ENCODE results near the gene CNTFR. TPM values are rescaled to one million over a fixed set of nuclear protein-coding genes. Genes with fewer than 3 reads are reported as not detected.

The CNTFR gene
- total and polyA plus RNA-seq, 4 donors: 0.10 to 9.9 (median 2.8) TPM

DNA sequence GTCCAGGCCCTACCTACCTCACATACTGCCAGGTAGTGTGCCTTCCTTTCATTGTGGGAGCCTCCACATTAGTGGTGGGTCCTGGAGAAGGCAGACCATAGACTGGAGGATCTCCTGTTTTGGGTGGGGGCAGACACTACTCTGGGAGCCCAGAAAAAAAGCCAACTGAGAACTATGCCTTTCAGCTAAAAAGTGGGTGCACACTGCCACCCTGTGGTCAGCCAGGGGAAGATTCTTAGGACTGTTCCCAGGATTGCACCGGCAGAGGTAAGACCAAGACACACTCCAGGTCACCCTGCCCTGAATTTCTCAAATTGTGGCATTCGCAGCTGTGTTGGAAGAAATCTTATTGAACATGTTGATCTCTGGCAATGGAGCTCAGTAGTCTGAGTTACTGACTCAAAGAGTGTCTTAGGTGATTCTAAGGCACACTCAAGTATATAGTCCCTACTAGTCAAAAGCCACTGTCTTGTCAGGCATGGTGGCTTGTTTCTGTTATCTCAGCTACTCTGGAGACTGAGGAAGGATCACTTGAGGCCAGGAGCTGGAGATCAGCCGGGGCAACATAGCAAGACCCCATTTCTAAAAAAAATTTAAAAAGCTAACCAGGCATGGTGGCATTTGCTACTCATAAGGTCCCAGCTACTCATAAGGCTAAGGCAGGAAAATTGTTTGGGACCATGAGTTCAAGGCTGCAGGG, 44.5 kb upstream of the CNTFR start:
- H3K9me3 ChIP-seq (ENCODE audit: control insufficient read depth, low read length): no peaks in the 10 kb centered on the region
- H3K4me1 ChIP-seq (ENCODE audit: control insufficient read depth in 1 of 2, insufficient read depth in 2 of 2, low read length in 2 of 2): no peaks in the 10 kb centered on the region
- DNase-seq (peak; percentile 76 to 85), ATAC-seq (ENCODE audit: low FRiP score) (peak; percentile 62)
- no peak overlapping the region for H3K4me3 ChIP-seq (ENCODE audit: low read length in 2 of 2)
- no peak overlapping the region for H3K27ac ChIP-seq (ENCODE audit: low read depth in 1 of 2, low read length in 2 of 2)
- no peaks in the 10 kb centered on the region for H3K36me3 ChIP-seq (ENCODE audit: control insufficient read depth in 1 of 2, insufficient read depth in 2 of 2, low read length in 1 of 2)
- no peaks in the 10 kb centered on the region for H3K27me3 ChIP-seq (ENCODE audit: control insufficient read depth in 1 of 2, insufficient read depth in 2 of 2, low read length in 1 of 2)
- 20 to 21% methylated on average over 3 of the region's 3 CpGs for WGBS, 2 donors
- intact Hi-C loops (cut with DNase I): loop anchor here in 1 of 2 donors (2.0 kb wide), 1 partner anchor 21 kb away; the partner anchor contains the start of gene RPP25L

DNA sequence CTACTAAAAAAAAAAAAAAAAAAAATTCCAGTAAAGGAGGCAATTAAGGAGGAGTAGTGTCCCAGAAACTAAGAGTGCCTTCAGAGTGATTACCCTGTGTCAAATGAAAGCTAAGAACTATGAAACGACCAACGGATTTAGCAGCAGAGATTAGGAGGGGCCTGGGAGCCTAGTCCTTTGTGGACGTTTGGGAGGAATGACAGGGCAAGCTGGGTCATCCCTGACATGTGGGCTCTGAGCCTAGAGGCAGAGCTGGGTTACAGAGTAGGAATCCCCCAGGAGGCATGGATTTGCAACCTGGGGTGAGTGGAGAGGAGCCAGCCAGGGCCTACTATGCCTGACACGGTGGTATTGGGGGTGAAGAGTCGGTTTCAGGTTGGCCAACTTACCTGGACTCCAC, 43.6 kb upstream of the CNTFR start:
- 51 to 72% methylated on average over 5 of the region's 5 CpGs for WGBS, 2 donors
- Histone ChIP-seq H3K9me3 (ENCODE audit: control insufficient read depth, low read length) (no peaks in the 10 kb centered on the region), H3K36me3 (ENCODE audit: control insufficient read depth in 1 of 2, insufficient read depth in 2 of 2, low read length in 1 of 2) (no peaks in the 10 kb centered on the region), H3K27me3 (ENCODE audit: control insufficient read depth in 1 of 2, insufficient read depth in 2 of 2, low read length in 1 of 2) (no peaks in the 10 kb centered on the region), H3K4me1 (ENCODE audit: control insufficient read depth in 1 of 2, insufficient read depth in 2 of 2, low read length in 2 of 2) (no peaks in the 10 kb centered on the region), H3K4me3 (ENCODE audit: low read length in 2 of 2) (no peak overlapping the region), H3K27ac (ENCODE audit: low read depth in 1 of 2, low read length in 2 of 2) (no peak overlapping the region)
- no peak for ATAC-seq (ENCODE audit: low FRiP score)
- no peak for DNase-seq
- intact Hi-C loops (cut with DNase I): loop anchor here in 1 of 2 donors (2.0 kb wide), 1 partner anchor 20 kb away; the partner anchor contains the start of gene RPP25L

DNA sequence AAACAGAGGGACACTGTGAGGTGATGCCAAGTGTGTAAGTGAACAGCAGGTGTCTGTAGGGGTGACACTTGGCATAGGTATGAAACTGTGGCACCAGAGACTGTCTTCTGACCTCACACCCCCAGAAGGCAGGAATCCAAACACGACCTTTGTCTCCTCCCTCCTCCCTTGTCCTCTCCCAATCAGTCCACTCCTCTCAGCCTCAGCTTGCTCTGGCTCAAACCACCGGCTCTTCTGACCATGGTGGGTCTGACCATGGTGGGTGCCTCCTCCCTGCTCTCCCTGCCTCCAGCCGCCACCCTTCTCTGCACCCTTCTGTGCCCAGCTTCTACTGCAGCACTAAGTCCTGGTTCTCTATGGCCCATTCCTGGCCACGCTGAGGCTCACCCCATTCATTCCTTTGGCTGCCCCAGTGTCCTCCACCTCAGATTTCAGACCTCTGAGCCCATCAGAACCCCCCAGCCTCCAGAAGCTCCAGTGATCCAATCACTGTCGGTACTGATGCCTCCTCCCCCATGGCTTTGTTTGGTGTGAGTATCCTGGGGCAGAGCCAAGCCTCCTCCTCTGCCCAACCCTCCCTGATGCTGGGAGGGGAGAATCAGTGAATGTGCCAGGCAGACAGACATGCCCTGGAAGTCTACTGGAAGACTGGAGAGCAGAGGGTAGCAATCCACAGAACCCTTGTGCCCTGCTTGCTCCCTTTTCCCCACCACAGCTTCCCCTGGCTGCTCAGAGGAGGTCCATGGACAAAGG, 41.1 kb upstream of the CNTFR start:
- Histone ChIP-seq H3K9me3 (ENCODE audit: control insufficient read depth, low read length) (no peaks in the 10 kb centered on the region), H3K27ac (ENCODE audit: low read depth in 1 of 2, low read length in 2 of 2) (no peak overlapping the region), H3K4me1 (ENCODE audit: control insufficient read depth in 1 of 2, insufficient read depth in 2 of 2, low read length in 2 of 2) (no peaks in the 10 kb centered on the region), H3K36me3 (ENCODE audit: control insufficient read depth in 1 of 2, insufficient read depth in 2 of 2, low read length in 1 of 2) (no peaks in the 10 kb centered on the region), H3K27me3 (ENCODE audit: control insufficient read depth in 1 of 2, insufficient read depth in 2 of 2, low read length in 1 of 2) (no peaks in the 10 kb centered on the region), H3K4me3 (ENCODE audit: low read length in 2 of 2) (no peak overlapping the region)
- DNase-seq (no peak), ATAC-seq (ENCODE audit: low FRiP score) (no peak)
- intact Hi-C loops (cut with DNase I): no loop called here
- 33% methylated on average over 5 of the region's 5 CpGs for WGBS, 2 donors

GRCh38 chr9:34629491-34629808, 39.9 kb upstream of the CNTFR start:
- 25 to 28% methylated on average over 5 of the region's 5 CpGs for WGBS, 2 donors
- no peaks in the 10 kb centered on the region for H3K36me3 ChIP-seq (ENCODE audit: control insufficient read depth in 1 of 2, insufficient read depth in 2 of 2, low read length in 1 of 2)
- H3K4me3 ChIP-seq (ENCODE audit: low read length in 2 of 2): no peak overlapping the region

DNA sequence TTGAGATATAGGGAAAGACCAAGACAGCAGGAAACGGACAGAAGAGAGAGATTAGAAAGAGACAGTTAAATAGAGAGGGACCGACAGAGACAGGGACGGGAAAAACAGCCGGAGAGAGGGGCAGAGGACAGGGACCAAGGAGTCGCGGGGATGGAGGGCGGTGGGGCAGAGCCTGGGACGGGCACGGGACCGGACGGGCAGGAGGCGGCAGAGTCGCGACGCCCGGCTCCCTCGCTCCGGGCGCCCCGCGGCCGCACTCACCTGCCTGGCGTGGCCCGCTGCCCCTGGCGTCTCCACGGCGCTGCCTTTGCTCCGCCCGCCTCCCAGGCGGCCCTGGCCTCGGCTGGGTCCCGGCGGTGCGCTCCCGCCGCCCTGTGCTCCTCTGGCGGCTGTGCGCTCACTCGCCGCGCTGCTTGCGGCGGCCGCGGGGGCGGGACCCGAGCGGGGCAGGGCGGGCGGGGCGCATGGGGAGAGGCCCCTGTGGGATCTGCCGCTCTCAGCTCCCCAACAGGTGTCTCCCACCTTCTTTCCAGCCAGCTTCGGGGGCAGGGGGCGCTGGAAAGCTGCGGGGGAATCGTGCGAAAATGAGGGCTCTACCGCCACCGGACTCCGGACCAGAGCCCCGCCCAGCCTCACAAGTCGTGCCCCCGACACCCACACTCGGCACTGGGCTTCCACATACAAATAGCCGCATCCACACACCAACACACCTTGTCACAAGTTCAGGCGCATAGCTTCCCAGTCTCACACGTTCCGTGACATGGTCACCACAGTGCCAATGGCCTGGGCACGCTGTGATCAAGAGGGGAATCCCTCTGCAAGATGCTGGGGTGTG, 39.3 kb upstream of the CNTFR start, which contains the start of gene ARID3C:
ARID3C (minus strand) TSS at position 411 of the 835 bp plus-strand sequence. CDS start 1,052 bp downstream, outside the sequence.
- Histone ChIP-seq H3K4me1 (ENCODE audit: control insufficient read depth in 1 of 2, insufficient read depth in 2 of 2, low read length in 2 of 2) (no peaks in the 10 kb centered on the region), H3K4me3 (ENCODE audit: low read length in 2 of 2) (peak within 1 kb of the TSS; percentile 12 to 37), H3K27me3 (ENCODE audit: control insufficient read depth in 1 of 2, insufficient read depth in 2 of 2, low read length in 1 of 2) (no peaks in the 10 kb centered on the region), H3K9me3 (ENCODE audit: control insufficient read depth, low read length) (no peaks in the 10 kb centered on the region), H3K27ac (ENCODE audit: low read depth in 1 of 2, low read length in 2 of 2) (no peak within 1 kb of the TSS), H3K36me3 (ENCODE audit: control insufficient read depth in 1 of 2, insufficient read depth in 2 of 2, low read length in 1 of 2) (no peaks in the 10 kb centered on the region)
- 1 to 2% methylated on average over 29 to 69 of the region's 69 CpGs for WGBS, 2 donors
- intact Hi-C loops (cut with DNase I): no loop called here
- ATAC-seq (ENCODE audit: low FRiP score) (peak; percentile 44), DNase-seq (peak in 1 of 2 donors; percentile 83)

More at GRCh38 chr9:34629491-34629808, 39.9 kb upstream of the CNTFR start:
- DNase-seq (no peak), ATAC-seq (ENCODE audit: low FRiP score) (no peak)
- H3K4me1 ChIP-seq (ENCODE audit: control insufficient read depth in 1 of 2, insufficient read depth in 2 of 2, low read length in 2 of 2): no peaks in the 10 kb centered on the region
- no peaks in the 10 kb centered on the region for H3K27me3 ChIP-seq (ENCODE audit: control insufficient read depth in 1 of 2, insufficient read depth in 2 of 2, low read length in 1 of 2)
- no peaks in the 10 kb centered on the region for H3K9me3 ChIP-seq (ENCODE audit: control insufficient read depth, low read length)
- no peak overlapping the region for H3K27ac ChIP-seq (ENCODE audit: low read depth in 1 of 2, low read length in 2 of 2)
- intact Hi-C loops (cut with DNase I): no loop called here

- DNase-seq (no peak), ATAC-seq (ENCODE audit: low FRiP score) (no peak)
- no peaks in the 10 kb centered on the region for H3K4me1 ChIP-seq (ENCODE audit: control insufficient read depth in 1 of 2, insufficient read depth in 2 of 2, low read length in 2 of 2)
- H3K36me3 ChIP-seq (ENCODE audit: control insufficient read depth in 1 of 2, insufficient read depth in 2 of 2, low read length in 1 of 2): no peaks in the 10 kb centered on the region
- intact Hi-C loops (cut with DNase I): no loop called here
- H3K4me3 ChIP-seq (ENCODE audit: low read length in 2 of 2): no peak overlapping the region
- WGBS, 2 donors: 34 to 43% methylated on average over 20 of the region's 20 CpGs
- no peaks in the 10 kb centered on the region for H3K9me3 ChIP-seq (ENCODE audit: control insufficient read depth, low read length)
- no peak overlapping the region for H3K27ac ChIP-seq (ENCODE audit: low read depth in 1 of 2, low read length in 2 of 2)
- no peaks in the 10 kb centered on the region for H3K27me3 ChIP-seq (ENCODE audit: control insufficient read depth in 1 of 2, insufficient read depth in 2 of 2, low read length in 1 of 2)
These were observed 38.5 kb upstream of the CNTFR start for GRCh38 chr9:34627716-34628655.

- no peak for DNase-seq
- intact Hi-C loops (cut with DNase I): no loop called here
- Histone ChIP-seq H3K27ac (ENCODE audit: low read depth in 1 of 2, low read length in 2 of 2) (no peak overlapping the region), H3K36me3 (ENCODE audit: control insufficient read depth in 1 of 2, insufficient read depth in 2 of 2, low read length in 1 of 2) (no peaks in the 10 kb centered on the region), H3K27me3 (ENCODE audit: control insufficient read depth in 1 of 2, insufficient read depth in 2 of 2, low read length in 1 of 2) (no peaks in the 10 kb centered on the region), H3K9me3 (ENCODE audit: control insufficient read depth, low read length) (no peaks in the 10 kb centered on the region), H3K4me1 (ENCODE audit: control insufficient read depth in 1 of 2, insufficient read depth in 2 of 2, low read length in 2 of 2) (no peaks in the 10 kb centered on the region), H3K4me3 (ENCODE audit: low read length in 2 of 2) (no peak overlapping the region)
- 72 to 74% methylated on average over 3 of the region's 3 CpGs for WGBS, 2 donors
- ATAC-seq (ENCODE audit: low FRiP score): no peak
These were observed 35.6 kb upstream of the CNTFR start for GRCh38 chr9:34625186-34625486.
